Measurements from ENCODE around the gene CAMK2B. TPM values are rescaled to one million over a fixed set of nuclear protein-coding genes. Genes with fewer than 3 reads are reported as not detected.

The CAMK2B gene
- total RNA-seq, 1 experiment from 2014 or later: 0.34 TPM

- TF ChIP-seq CTCF (IDR thresholded peaks at IDR 0.05 in 2 of 3, conservative IDR thresholded peaks at IDR 0.05 in 1 of 3; ENCODE audit: borderline replicate concordance in 1 of 3, insufficient read depth in 1 of 3, low read depth in 2 of 3, low read length in 2 of 3) (no peak), EGR1 (IDR thresholded peaks at IDR 0.05; ENCODE audit: low read depth) (no peak), FOSL1 (IDR thresholded peaks at IDR 0.05; ENCODE audit: low read depth) (no peak), ZFX (IDR thresholded peaks at IDR 0.05) (no peak)
Observed at GRCh38 chr7:44278451-44279161, 46.8 kb downstream of the CAMK2B start (continued).

- RAD21 ChIA-PET (ENCODE audit: low non-redundant PET in 1 of 2, low total read pairs in 2 of 2, uncharacterized antibody in 2 of 2, unreplicated experiment in 2 of 2): no interaction called here
- H3K4me3 ChIP-seq (replicated peaks in 1 of 2; ENCODE audit: low read depth in 1 of 2, low read length in 2 of 2): no peak overlapping the region
Observed at GRCh38 chr7:44277851-44278250, 47.5 kb downstream of the CAMK2B start.

More at GRCh38 chr7:44277851-44278250, 47.5 kb downstream of the CAMK2B start:
- Histone ChIP-seq H3K27ac (ENCODE audit: low read depth, low read length) (no peak overlapping the region), H3K9me2 (ENCODE audit: insufficient read depth) (no peaks in the 10 kb centered on the region), H4K20me1 (ENCODE audit: insufficient read depth) (no peaks in the 10 kb centered on the region), H3K27me3 (ENCODE audit: insufficient read depth, low read length) (no peaks in the 10 kb centered on the region), H3K4me2 (ENCODE audit: low read length) (no peak overlapping the region), H3K4me1 (ENCODE audit: control insufficient read depth in 1 of 2, insufficient read depth in 2 of 2, low read length in 2 of 2) (no peaks in the 10 kb centered on the region), H3K9me3 (ENCODE audit: control insufficient read depth in 1 of 2, insufficient read depth in 1 of 2, low read depth in 1 of 2, low read length in 2 of 2) (no peaks in the 10 kb centered on the region), H3K79me2 (ENCODE audit: insufficient read depth, low read length) (no peaks in the 10 kb centered on the region), H2AFZ (ENCODE audit: low read depth, low read length, poor library complexity, severe bottlenecking) (no peak overlapping the region), H3K9ac (ENCODE audit: low read length) (no peak overlapping the region), H3K36me3 (ENCODE audit: control insufficient read depth in 1 of 2, insufficient read depth in 2 of 2, low read length in 2 of 2) (no peaks in the 10 kb centered on the region)
- TF ChIP-seq CEBPB (IDR thresholded peaks at IDR 0.05; ENCODE audit: low read depth) (no peak), ZFX (IDR thresholded peaks at IDR 0.05) (no peak), TCF7L2 (IDR thresholded peaks at IDR 0.05; ENCODE audit: borderline replicate concordance, extremely low read depth, insufficient read depth, insufficient read length) (no peak), RAD21 (IDR thresholded peaks at IDR 0.05; ENCODE audit: low read depth) (no peak), SIN3A (IDR thresholded peaks at IDR 0.05; ENCODE audit: low read depth) (no peak), ATF3 (IDR thresholded peaks at IDR 0.05) (no peak), MAX (IDR thresholded peaks at IDR 0.05) (no peak), EZH2phosphoT487 (IDR thresholded peaks at IDR 0.05; ENCODE audit: borderline replicate concordance) (no peak), SRF (IDR thresholded peaks at IDR 0.05; ENCODE audit: low read depth) (no peak)
- TF ChIP-seq, protein P1, sequence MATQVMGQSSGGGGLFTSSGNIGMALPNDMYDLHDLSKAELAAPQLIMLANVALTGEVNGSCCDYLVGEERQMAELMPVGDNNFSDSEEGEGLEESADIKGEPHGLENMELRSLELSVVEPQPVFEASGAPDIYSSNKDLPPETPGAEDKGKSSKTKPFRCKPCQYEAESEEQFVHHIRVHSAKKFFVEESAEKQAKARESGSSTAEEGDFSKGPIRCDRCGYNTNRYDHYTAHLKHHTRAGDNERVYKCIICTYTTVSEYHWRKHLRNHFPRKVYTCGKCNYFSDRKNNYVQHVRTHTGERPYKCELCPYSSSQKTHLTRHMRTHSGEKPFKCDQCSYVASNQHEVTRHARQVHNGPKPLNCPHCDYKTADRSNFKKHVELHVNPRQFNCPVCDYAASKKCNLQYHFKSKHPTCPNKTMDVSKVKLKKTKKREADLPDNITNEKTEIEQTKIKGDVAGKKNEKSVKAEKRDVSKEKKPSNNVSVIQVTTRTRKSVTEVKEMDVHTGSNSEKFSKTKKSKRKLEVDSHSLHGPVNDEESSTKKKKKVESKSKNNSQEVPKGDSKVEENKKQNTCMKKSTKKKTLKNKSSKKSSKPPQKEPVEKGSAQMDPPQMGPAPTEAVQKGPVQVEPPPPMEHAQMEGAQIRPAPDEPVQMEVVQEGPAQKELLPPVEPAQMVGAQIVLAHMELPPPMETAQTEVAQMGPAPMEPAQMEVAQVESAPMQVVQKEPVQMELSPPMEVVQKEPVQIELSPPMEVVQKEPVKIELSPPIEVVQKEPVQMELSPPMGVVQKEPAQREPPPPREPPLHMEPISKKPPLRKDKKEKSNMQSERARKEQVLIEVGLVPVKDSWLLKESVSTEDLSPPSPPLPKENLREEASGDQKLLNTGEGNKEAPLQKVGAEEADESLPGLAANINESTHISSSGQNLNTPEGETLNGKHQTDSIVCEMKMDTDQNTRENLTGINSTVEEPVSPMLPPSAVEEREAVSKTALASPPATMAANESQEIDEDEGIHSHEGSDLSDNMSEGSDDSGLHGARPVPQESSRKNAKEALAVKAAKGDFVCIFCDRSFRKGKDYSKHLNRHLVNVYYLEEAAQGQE (IDR thresholded peaks at IDR 0.05; ENCODE audit: low read depth): no peak
- intact Hi-C loops (cut with micrococcal nuclease): no loop called here
- ChIA-PET POLR2A (no interaction called here), CTCF (no interaction called here)
- DNase-seq (ENCODE audit: low read depth, low spot score) (no peak), ATAC-seq (no peak)
- BruUV-seq (replicated peaks): no TSS peak
